Ovary (tissue), 9 donors: Measurements from ENCODE around the gene SLIT1. TPM values are rescaled to one million over a fixed set of nuclear protein-coding genes. Genes with fewer than 3 reads are reported as not detected.

Source experiments
- DNase-seq, 5 donors: peaks; one replicate each; pipeline ENCODE4 v3.0.0-alpha.2; 2019 to 2020
- H3K27ac ChIP-seq, 2 donors: fragments of 200-600 bp; one replicate each; pipeline versions ENCODE4 v1.5.1 to v1.8.0; 2019 to 2022
- H3K27me3 ChIP-seq: fragments of 200-600 bp; one replicate; pipeline ENCODE4 v1.8.0; 2022
- H3K36me3 ChIP-seq: fragments of 200-600 bp; sonication (generic); one replicate; pipeline ENCODE4 v1.5.1; 2019
- H3K4me1 ChIP-seq: one replicate; pipeline ENCODE4 v1.8.1; 2013; ENCODE audit warnings: mild to moderate bottlenecking, moderate library complexity; ENCODE audit not compliant: insufficient read depth
- H3K4me3 ChIP-seq: fragments of 200-600 bp; sonication (generic); one replicate; pipeline ENCODE4 v1.5.1; 2017
- H3K9me3 ChIP-seq, 2 donors: fragments of 200-600 bp in 1 of 2; sonication (generic) in 1 of 2; one replicate each; pipeline versions ENCODE4 v1.5.1 to v1.8.1; 2013 to 2019; ENCODE audit warnings: mild to moderate bottlenecking in 1 of 2, moderate library complexity in 1 of 2
- EP300 ChIP-seq: sonication (generic); formaldehyde crosslinking; IDR thresholded peaks from one replicate; pipeline ENCODE4 v1.6.1; 2017; ENCODE audit warnings: antibody characterized with exemption
- POLR2A ChIP-seq: fragments of 450-650 bp; IDR thresholded peaks from one replicate; pipeline ENCODE4 v1.6.1; 2017; ENCODE audit warnings: antibody characterized with exemption, mild to moderate bottlenecking, moderate library complexity
- WGBS, 3 donors: extraction: QIAGEN DNeasy Blood & Tissue Kit in 1 of 3; methylation state at CpG; one replicate each; pipeline versions ENCODE4 v1.1.5 to v1.1.7; 2013 to 2017; 5-methylcytosine and 5-hydroxymethylcytosine counted together
- intact Hi-C, 4 donors: fragments of 100-400 bp; cut with DNase I; formaldehyde crosslinking; loops; one replicate each; pipeline versions ENCODE4 v1.11.0 to v1.15.1; 2022 to 2023
- polyA plus RNA-seq, 2 donors: library from polyadenylated mRNA; stranded (reverse); fragments of 200-250 nt in 1 of 2; fragments of 350-450 nt in 1 of 2; fragmentation: Illumina TruSeq in 1 of 2; extraction: RNeasy Lipid Tissue Mini Kit (QIAGEN cat#74804) in 1 of 2; gene quantifications; one replicate each; pipeline ENCODE4 v1.2.3, GENCODE V29; 2013 to 2014
- total RNA-seq, 7 donors: library from RNA; depleted of rRNA in 2 of 7; stranded (reverse); fragments of >200 nt in 2 of 7; fragmentation: NEBNext Ultra II Directional in 3 of 7; extraction: Animal tissue kit (Norgen Biotek cat#: 25700) in 3 of 7; gene quantifications; one replicate each; pipeline versions ENCODE4 v1.1.0 to v1.2.4, GENCODE V29; 2016 to 2023
- TF ChIP-seq, protein P1 (sequence below), 3 donors: fragments of 450-650 bp in 2 of 3; fragments of 200-600 bp in 1 of 3; IDR thresholded peaks; one replicate each; pipeline versions ENCODE4 v1.5.1 to v1.8.0; 2016 to 2022; ENCODE audit warnings: antibody characterized with exemption in 3 of 3, mild to moderate bottlenecking in 1 of 3
- donor health status: DM: no; HTN: no; CAD: no; lungs with moderate emphysema.
- donor health status: DM: no; HTN: no; CAD: no.
- donor health status: Bipolar disorder and iron deficiency.
- donor health status: DM: yes; HTN: yes; CAD: no.
- donor health status: DM: no; HTN: no; CAD: no.
- donor health status: DM: yes; HTN: yes; CAD: no.

Gene SLIT1
- total and polyA plus RNA-seq, 9 donors = under 0.01 to 0.62 (median 0.25) TPM

DNA sequence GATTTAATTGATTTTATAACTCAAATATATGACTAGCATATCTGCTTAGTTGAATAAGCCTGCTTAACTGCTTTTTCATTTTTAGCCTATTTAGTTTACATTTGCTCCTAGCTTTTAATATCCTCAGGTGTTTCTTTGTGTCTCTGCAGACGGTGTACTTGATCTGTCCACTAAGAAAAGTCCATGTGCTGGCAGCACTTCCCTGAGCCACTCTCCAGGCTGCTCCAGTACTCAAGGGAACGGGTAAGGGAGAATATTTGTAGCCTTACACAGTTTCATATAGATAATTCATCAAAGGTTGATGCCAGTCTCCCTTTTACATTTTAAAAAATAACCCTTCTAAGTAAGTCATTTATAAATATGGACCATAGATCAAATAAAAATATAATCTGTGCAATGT, 233.8 kb downstream of the SLIT1 start:
- no peak overlapping the region for H3K27ac ChIP-seq
- H3K27me3 ChIP-seq = no peaks in the 10 kb centered on the region
- 92 to 95% (median 93%) methylated on average over 2 of the region's 2 CpGs for WGBS, 3 donors
- TF ChIP-seq EP300 (no peak), POLR2A (no peak)
- TF ChIP-seq, protein P1, sequence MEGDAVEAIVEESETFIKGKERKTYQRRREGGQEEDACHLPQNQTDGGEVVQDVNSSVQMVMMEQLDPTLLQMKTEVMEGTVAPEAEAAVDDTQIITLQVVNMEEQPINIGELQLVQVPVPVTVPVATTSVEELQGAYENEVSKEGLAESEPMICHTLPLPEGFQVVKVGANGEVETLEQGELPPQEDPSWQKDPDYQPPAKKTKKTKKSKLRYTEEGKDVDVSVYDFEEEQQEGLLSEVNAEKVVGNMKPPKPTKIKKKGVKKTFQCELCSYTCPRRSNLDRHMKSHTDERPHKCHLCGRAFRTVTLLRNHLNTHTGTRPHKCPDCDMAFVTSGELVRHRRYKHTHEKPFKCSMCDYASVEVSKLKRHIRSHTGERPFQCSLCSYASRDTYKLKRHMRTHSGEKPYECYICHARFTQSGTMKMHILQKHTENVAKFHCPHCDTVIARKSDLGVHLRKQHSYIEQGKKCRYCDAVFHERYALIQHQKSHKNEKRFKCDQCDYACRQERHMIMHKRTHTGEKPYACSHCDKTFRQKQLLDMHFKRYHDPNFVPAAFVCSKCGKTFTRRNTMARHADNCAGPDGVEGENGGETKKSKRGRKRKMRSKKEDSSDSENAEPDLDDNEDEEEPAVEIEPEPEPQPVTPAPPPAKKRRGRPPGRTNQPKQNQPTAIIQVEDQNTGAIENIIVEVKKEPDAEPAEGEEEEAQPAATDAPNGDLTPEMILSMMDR (IDR thresholded peaks at IDR 0.05) = no peak
- H3K4me3 ChIP-seq = no peak overlapping the region
- no peaks in the 10 kb centered on the region for H3K9me3 ChIP-seq
- H3K4me1 ChIP-seq = no peaks in the 10 kb centered on the region
- no peak for DNase-seq
- H3K36me3 ChIP-seq = no peaks in the 10 kb centered on the region
- intact Hi-C loops = no loop called here

DNA sequence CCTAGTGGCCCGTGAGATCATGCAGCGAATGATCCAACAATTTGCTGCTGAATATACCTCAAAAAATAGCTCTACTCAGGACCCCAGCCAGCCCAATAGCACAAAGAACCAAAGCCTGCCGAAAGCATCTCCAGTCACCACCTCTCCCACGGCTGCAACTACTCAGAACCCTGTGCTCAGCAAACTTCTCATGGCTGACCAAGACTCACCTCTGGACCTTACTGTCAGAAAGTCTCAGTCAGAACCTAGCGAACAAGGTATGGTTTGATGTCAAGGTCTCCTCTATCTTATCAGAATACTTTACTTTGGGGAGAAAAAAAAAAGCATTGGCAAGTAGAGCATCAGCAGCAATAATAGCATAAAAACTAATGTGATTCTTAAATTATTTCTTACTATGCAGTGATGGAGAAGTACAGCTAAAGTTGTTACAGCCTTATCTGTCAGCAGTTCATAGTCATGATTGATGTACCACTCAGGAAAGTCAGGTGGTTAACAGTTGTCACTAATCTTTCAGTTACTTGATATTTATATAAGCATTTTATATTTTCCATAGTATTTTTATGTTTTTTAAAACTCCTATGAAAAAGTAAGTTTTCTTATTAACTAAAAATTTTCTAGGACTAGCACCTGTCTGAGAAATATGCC, 236.6 kb downstream of the SLIT1 start:
- Histone ChIP-seq H3K4me1 (no peaks in the 10 kb centered on the region), H3K36me3 (no peaks in the 10 kb centered on the region), H3K27ac (no peak overlapping the region), H3K4me3 (no peak overlapping the region), H3K9me3 (no peaks in the 10 kb centered on the region), H3K27me3 (no peaks in the 10 kb centered on the region)
- DNase-seq = no peak
- intact Hi-C loops = no loop called here
- WGBS, 3 donors = 85 to 92% (median 88%) methylated on average over 5 of the region's 5 CpGs
- TF ChIP-seq EP300 (no peak), POLR2A (no peak)
- TF ChIP-seq, protein P1 (IDR thresholded peaks at IDR 0.05) = no peak

Other genes with a start within 250 kb of the SLIT1 start
- gene ARHGAP19, start 106.7 kb upstream of the SLIT1 start, total RNA-seq = 10 to 100 TPM in 6 of 7 donors, 1 to 10 TPM in 1; 7.7 to 18.1 (median 13.5) TPM
- gene ARHGAP19, start 106.7 kb upstream of the SLIT1 start, polyA plus RNA-seq = 10 to 100 TPM in 1 of 2 donors, 1 to 10 TPM in 1; 6.7 to 14.1 TPM
- 1 to 10 TPM; 3.7 to 8.2 (median 4.5) TPM for gene FRAT1, start 133.3 kb upstream of the SLIT1 start, total RNA-seq
- 1 to 10 TPM; 1.7 to 3.0 TPM for gene FRAT1, start 133.3 kb upstream of the SLIT1 start, polyA plus RNA-seq
- gene FRAT2, start 148.8 kb upstream of the SLIT1 start, total RNA-seq = 10 to 100 TPM in 1 of 7 donors, 1 to 10 TPM in 6; 4.2 to 16.8 (median 6.5) TPM
- gene FRAT2, start 148.8 kb upstream of the SLIT1 start, polyA plus RNA-seq = 1 to 10 TPM; 3.2 to 8.5 TPM
- 10 to 100 TPM; 14.7 to 35.8 (median 24.4) TPM for gene RRP12, start 215.4 kb upstream of the SLIT1 start, total RNA-seq
- 1 to 10 TPM; 7.2 to 8.9 TPM for gene RRP12, start 215.4 kb upstream of the SLIT1 start, polyA plus RNA-seq
- 100 to 1,000 TPM in 6 of 7 donors, 10 to 100 TPM in 1; 98.7 to 233 (median 163) TPM for gene PGAM1, start 240.2 kb upstream of the SLIT1 start, total RNA-seq
- 100 to 1,000 TPM; 114 to 255 TPM for gene PGAM1, start 240.2 kb upstream of the SLIT1 start, polyA plus RNA-seq